Measurements from ENCODE around the gene PIEZO2. TPM values are rescaled to one million over a fixed set of nuclear protein-coding genes. Genes with fewer than 3 reads are reported as not detected.

The PIEZO2 gene
- total RNA-seq, 1 donor from 2014 or later = 4.2 TPM

DNA sequence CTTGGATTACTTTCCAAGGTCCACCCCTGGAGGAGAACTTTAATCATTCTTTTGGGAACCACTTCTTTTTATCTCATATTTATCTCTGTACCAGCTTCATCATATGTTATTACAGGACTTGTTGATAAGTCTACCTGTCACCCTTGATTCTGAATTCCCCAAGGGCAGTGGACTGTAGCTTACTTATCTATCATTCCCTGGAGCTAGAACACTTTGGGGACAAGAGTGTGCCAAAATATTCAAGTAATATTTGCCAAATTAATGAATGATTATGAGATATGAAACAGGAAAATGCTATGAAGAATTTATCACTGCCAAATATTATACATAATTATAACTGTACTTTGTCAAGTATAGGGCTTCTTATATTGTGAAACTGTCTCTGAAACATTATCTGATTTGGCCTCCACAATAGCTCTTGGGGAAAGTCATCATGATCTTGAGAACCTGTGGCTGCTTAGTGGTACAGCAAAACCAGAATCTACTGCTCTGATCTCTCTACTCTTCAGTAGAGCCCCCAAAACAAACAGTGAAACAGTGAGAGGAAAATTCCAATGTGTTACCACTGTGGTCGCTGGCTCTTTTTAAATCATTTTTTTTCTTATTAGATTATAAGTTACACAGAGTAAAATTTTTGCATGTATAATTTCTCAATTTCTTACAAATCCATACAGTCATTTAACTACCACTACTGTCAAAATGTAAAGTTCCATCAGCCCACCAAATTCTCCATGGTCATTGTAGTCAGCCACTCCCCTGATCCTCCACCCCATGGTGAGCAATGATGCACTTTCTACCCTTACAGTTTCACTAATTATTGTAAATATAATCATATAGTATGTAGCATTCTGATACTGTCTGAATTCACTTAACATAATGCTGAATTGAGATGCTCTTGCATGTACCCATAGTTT is 197.5 kb downstream of the PIEZO2 start:
- Histone ChIP-seq H3K9ac (no peak overlapping the region), H3K4me2 (no peak overlapping the region), H3F3A (ENCODE audit: low read depth) (no peaks in the 10 kb centered on the region), H4K20me1 (ENCODE audit: low read depth) (no peaks in the 10 kb centered on the region), H3K4me3 (no peak overlapping the region), H3K9me3 (ENCODE audit: low read depth) (no peaks in the 10 kb centered on the region), H3K27ac (no peak overlapping the region), H3K79me2 (ENCODE audit: low read depth) (no peaks in the 10 kb centered on the region), H3K27me3 (no peaks in the 10 kb centered on the region), H3K36me3 (no peaks in the 10 kb centered on the region), H2AFZ (replicated peaks) (no peak overlapping the region), H3K4me1 (no peaks in the 10 kb centered on the region)
- DNase-seq (ENCODE audit: low spot score) = no peak
- Mint-ChIP-seq H3K27me3 (ENCODE audit: insufficient read depth, low read depth) (peaks cover 3% of the 10 kb centered on the region), H3K4me1 (no peaks in the 10 kb centered on the region), H3K27ac (no peak overlapping the region), H3K36me3 (no peaks in the 10 kb centered on the region), H3K4me3 (no peak overlapping the region), H3K9me3 (peaks cover 5% of the 10 kb centered on the region)
- TF ChIP-seq, protein P1, sequence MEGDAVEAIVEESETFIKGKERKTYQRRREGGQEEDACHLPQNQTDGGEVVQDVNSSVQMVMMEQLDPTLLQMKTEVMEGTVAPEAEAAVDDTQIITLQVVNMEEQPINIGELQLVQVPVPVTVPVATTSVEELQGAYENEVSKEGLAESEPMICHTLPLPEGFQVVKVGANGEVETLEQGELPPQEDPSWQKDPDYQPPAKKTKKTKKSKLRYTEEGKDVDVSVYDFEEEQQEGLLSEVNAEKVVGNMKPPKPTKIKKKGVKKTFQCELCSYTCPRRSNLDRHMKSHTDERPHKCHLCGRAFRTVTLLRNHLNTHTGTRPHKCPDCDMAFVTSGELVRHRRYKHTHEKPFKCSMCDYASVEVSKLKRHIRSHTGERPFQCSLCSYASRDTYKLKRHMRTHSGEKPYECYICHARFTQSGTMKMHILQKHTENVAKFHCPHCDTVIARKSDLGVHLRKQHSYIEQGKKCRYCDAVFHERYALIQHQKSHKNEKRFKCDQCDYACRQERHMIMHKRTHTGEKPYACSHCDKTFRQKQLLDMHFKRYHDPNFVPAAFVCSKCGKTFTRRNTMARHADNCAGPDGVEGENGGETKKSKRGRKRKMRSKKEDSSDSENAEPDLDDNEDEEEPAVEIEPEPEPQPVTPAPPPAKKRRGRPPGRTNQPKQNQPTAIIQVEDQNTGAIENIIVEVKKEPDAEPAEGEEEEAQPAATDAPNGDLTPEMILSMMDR (IDR thresholded peaks at IDR 0.05) = no peak
- no peak for TF ChIP-seq EZH2 (IDR thresholded peaks at IDR 0.05)
- TF ChIP-seq EZH2phosphoT487 (IDR thresholded peaks at IDR 0.05) = no peak

- no peak overlapping the region for H3K9ac ChIP-seq
- H3K27ac ChIP-seq = no peak overlapping the region
- no peaks in the 10 kb centered on the region for H3K36me3 Mint-ChIP-seq
- H3K4me3 Mint-ChIP-seq = no peak overlapping the region
- no peak for DNase-seq (ENCODE audit: low spot score)
- no peaks in the 10 kb centered on the region for H4K20me1 ChIP-seq (ENCODE audit: low read depth)
- TF ChIP-seq, protein P1 (IDR thresholded peaks at IDR 0.05) = no peak
- TF ChIP-seq EZH2 (IDR thresholded peaks at IDR 0.05) (no peak), EZH2phosphoT487 (IDR thresholded peaks at IDR 0.05) (no peak)
- peaks cover 6% of the 10 kb centered on the region for H3K9me3 Mint-ChIP-seq
- H3K4me2 ChIP-seq = no peak overlapping the region
- H3K4me3 ChIP-seq = no peak overlapping the region
- H3K27me3 Mint-ChIP-seq (ENCODE audit: insufficient read depth, low read depth) = peaks cover 3% of the 10 kb centered on the region
- H3K27me3 ChIP-seq = no peaks in the 10 kb centered on the region
- no peaks in the 10 kb centered on the region for H3K4me1 ChIP-seq
- H3K9me3 ChIP-seq (ENCODE audit: low read depth) = peaks cover 2% of the 10 kb centered on the region
- H3K36me3 ChIP-seq = no peaks in the 10 kb centered on the region
- H3K79me2 ChIP-seq (ENCODE audit: low read depth) = no peaks in the 10 kb centered on the region
- H3K27ac Mint-ChIP-seq = no peak overlapping the region
- no peaks in the 10 kb centered on the region for H3F3A ChIP-seq (ENCODE audit: low read depth)
- H2AFZ ChIP-seq (replicated peaks) = no peak overlapping the region
- H3K4me1 Mint-ChIP-seq = no peaks in the 10 kb centered on the region
Measured at GRCh38 chr18:10950876-10951630, 198.3 kb downstream of the PIEZO2 start.

DNA sequence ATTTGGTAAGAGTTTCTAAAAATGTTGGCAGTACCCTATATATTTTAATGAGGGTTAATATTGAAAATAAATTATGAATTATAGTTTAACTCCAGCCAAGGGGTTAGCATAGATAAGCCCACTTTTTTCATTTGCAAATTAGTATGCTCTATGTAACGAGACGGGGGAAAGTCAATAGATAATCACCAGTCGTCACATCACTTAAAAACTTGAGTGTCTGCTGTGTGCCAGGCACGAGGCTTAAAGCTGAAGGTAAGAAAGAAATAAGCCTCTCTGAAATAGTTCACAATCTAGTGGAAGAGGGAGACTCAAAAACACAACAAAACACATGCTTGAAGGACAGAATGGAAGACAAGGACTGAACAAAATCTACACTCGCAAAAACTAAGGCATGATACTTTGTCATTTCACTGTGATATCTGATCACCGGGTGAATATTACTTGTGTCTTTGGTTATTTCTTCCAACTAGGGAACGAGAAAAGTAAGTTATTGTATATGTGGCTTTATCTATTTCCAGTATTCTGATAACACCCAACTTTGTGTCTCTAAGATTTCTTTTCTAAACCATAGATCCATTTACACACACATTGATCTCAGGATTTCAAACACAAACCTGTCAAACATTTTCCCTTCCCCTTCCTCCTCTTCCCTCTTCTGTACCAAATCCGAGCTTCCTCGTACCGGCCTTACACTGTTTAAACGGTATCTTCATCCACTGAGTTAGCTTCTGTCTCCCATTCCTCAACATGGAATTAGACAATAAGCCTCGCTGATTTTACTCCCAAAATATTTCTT is 199.1 kb downstream of the PIEZO2 start:
- H3K4me1 Mint-ChIP-seq = no peaks in the 10 kb centered on the region
- H3K27me3 Mint-ChIP-seq (ENCODE audit: insufficient read depth, low read depth) = peaks cover 3% of the 10 kb centered on the region
- Histone ChIP-seq H3K9me3 (ENCODE audit: low read depth) (peaks cover 10% of the 10 kb centered on the region), H2AFZ (replicated peaks) (no peak overlapping the region), H3F3A (ENCODE audit: low read depth) (no peaks in the 10 kb centered on the region), H3K27ac (no peak overlapping the region), H3K36me3 (no peaks in the 10 kb centered on the region), H3K4me2 (no peak overlapping the region), H3K4me1 (no peaks in the 10 kb centered on the region), H3K9ac (no peak overlapping the region), H3K79me2 (ENCODE audit: low read depth) (no peaks in the 10 kb centered on the region), H3K4me3 (no peak overlapping the region), H4K20me1 (ENCODE audit: low read depth) (no peaks in the 10 kb centered on the region), H3K27me3 (no peaks in the 10 kb centered on the region)
- no peaks in the 10 kb centered on the region for H3K36me3 Mint-ChIP-seq
- H3K27ac Mint-ChIP-seq = no peak overlapping the region
- DNase-seq (ENCODE audit: low spot score) = no peak
- H3K9me3 Mint-ChIP-seq = peaks cover 13% of the 10 kb centered on the region
- TF ChIP-seq, protein P1 (IDR thresholded peaks at IDR 0.05) = no peak
- TF ChIP-seq EZH2 (IDR thresholded peaks at IDR 0.05) (no peak), EZH2phosphoT487 (IDR thresholded peaks at IDR 0.05) (no peak)
- no peak overlapping the region for H3K4me3 Mint-ChIP-seq
